Upper lobe of right lung (tissue), 1 donor: Measurements from ENCODE around the gene AXDND1. TPM values are rescaled to one million over a fixed set of nuclear protein-coding genes. Genes with fewer than 3 reads are reported as not detected.
"Not testable (repeated sequence)": the region's sequence is repeated elsewhere in the genome, so short reads cannot be mapped to it uniquely, and the experiment has no call there.

Experiments
- ATAC-seq: fragments of 200-7000 bp; cut with Tn5 transposase; one replicate; pipeline ENCODE4 v1.9.1; 2020; ENCODE audit warnings: mild to moderate bottlenecking, moderate library complexity
- DNase-seq: peaks from one replicate; pipeline ENCODE4 v3.0.0-alpha.2; 2020
- H3K27ac ChIP-seq: fragments of 200-600 bp; one replicate; pipeline ENCODE4 v1.8.0; 2022
- H3K27me3 ChIP-seq: fragments of 200-600 bp; one replicate; pipeline ENCODE4 v1.8.0; 2022; ENCODE audit warnings: mild to moderate bottlenecking
- H3K36me3 ChIP-seq: fragments of 200-600 bp; one replicate; pipeline ENCODE4 v1.8.0; 2022
- H3K4me1 ChIP-seq: fragments of 200-600 bp; one replicate; pipeline ENCODE4 v1.8.0; 2022
- H3K4me3 ChIP-seq: fragments of 200-600 bp; one replicate; pipeline ENCODE4 v1.8.0; 2022; ENCODE audit warnings: mild to moderate bottlenecking
- H3K9me3 ChIP-seq: fragments of 200-600 bp; one replicate; pipeline ENCODE4 v1.8.0; 2022
- intact Hi-C: fragments of 100-400 bp; cut with DNase I; formaldehyde crosslinking; loops from one replicate; pipeline ENCODE4 v1.11.0; 2022
- total RNA-seq: library from RNA; stranded (reverse); fragmentation: NEBNext Ultra II Directional; extraction: Animal tissue kit (Norgen Biotek cat#: 25700); gene quantifications from one replicate; pipeline ENCODE4 v1.2.1, GENCODE V29; 2021
- TF ChIP-seq, protein P1 (sequence below): fragments of 200-600 bp; IDR thresholded peaks from one replicate; pipeline ENCODE4 v1.8.0; 2022; ENCODE audit warnings: antibody characterized with exemption
- donor health status: DM: no; HTN: yes; CAD: no; lungs with severe emphysema.

The AXDND1 gene
- total RNA-seq, 1 donor from 2014 or later = not detected

DNA sequence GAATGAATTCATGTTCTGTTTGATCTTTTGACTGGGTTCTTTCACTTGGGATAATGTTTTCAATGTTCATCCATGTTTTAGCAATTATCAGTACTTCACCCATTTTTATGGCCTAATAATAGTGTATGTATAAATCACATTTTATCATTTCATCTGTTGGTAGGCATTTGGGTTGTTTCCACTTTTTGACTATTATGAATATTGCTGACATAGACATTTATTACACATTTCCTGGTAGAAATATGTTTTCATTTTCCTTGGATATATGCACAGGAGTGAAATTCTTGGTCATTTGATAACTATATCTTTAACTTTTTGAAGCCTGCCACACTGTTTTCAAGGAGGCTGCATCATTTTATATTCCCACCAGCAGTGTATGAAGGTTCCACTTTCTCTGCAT is 79.8 kb downstream of the AXDND1 start:
- Histone ChIP-seq H3K9me3 (no peaks in the 10 kb centered on the region), H3K36me3 (no peaks in the 10 kb centered on the region), H3K27ac (no peak overlapping the region), H3K4me3 (no peak overlapping the region), H3K4me1 (no peaks in the 10 kb centered on the region), H3K27me3 (no peaks in the 10 kb centered on the region)
- TF ChIP-seq, protein P1, sequence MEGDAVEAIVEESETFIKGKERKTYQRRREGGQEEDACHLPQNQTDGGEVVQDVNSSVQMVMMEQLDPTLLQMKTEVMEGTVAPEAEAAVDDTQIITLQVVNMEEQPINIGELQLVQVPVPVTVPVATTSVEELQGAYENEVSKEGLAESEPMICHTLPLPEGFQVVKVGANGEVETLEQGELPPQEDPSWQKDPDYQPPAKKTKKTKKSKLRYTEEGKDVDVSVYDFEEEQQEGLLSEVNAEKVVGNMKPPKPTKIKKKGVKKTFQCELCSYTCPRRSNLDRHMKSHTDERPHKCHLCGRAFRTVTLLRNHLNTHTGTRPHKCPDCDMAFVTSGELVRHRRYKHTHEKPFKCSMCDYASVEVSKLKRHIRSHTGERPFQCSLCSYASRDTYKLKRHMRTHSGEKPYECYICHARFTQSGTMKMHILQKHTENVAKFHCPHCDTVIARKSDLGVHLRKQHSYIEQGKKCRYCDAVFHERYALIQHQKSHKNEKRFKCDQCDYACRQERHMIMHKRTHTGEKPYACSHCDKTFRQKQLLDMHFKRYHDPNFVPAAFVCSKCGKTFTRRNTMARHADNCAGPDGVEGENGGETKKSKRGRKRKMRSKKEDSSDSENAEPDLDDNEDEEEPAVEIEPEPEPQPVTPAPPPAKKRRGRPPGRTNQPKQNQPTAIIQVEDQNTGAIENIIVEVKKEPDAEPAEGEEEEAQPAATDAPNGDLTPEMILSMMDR = no peak
- ATAC-seq = no peak
- no peak for DNase-seq
- intact Hi-C loops = no loop called here

DNA sequence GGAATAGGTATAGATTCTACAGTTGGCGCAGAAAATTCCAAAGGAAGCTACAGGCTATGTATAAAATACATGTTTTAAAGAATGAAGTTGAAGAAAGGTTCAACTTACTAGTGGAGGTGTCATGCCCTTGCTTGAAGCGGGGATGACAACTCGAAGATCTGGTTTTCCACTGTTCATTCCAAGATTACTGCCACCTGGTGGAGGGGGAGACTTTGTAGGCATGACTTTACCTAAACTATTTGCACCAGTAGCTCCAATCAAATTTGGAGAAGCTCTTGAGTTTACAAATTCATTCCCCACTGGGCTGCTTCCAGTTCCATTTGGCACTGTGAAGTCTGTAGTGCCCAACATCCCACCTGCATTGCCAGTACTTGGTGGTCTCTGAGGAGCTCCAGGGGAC is 81.7 kb downstream of the AXDND1 start:
- DNase-seq (no peak), ATAC-seq (no peak)
- Histone ChIP-seq H3K27me3 (no peaks in the 10 kb centered on the region), H3K4me3 (no peak overlapping the region), H3K4me1 (no peaks in the 10 kb centered on the region), H3K36me3 (no peaks in the 10 kb centered on the region), H3K27ac (no peak overlapping the region), H3K9me3 (no peaks in the 10 kb centered on the region)
- TF ChIP-seq, protein P1 = peak; percentile 15
- intact Hi-C loops = no loop called here

DNA sequence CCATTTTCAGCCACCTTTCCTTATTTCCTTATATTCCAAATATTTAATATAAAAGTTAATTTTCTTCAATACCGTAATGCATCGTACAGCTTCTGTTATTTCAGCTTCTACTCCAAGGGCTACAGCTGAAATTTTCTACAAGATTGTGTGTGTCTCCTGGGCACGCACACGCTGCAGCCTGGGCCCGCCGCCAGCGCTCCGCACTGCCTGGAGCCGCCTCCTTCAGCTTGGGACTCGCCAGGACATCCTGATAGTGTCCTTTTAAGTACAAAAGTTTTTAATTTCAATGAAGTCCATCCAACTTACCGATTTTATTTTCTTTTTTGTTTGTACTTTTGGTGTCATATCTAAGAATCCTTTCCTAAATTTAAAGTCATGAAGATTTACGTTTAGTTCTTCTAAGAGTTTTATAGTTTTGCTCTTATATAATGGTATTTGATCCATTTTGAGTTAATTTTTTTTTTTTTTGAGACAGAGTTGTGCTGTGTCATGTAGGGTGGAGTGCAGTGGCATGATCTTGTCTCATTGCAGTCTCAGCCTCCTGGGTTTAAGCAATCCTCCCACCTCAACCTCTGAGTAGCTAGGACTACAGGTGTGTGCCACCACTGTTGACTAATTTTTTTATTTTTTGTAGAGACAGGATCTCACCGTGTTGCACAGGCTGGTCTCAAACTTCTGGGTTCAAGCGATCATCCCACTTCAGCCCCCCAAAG is 82.8 kb downstream of the AXDND1 start:
- ATAC-seq (no peak), DNase-seq (no peak)
- no peak overlapping the region for H3K4me3 ChIP-seq
- H3K9me3 ChIP-seq = no peaks in the 10 kb centered on the region
- no peaks in the 10 kb centered on the region for H3K36me3 ChIP-seq
- H3K4me1 ChIP-seq = no peaks in the 10 kb centered on the region
- intact Hi-C loops = no loop called here
- TF ChIP-seq, protein P1 = no peak
- no peak overlapping the region for H3K27ac ChIP-seq
- no peaks in the 10 kb centered on the region for H3K27me3 ChIP-seq

DNA sequence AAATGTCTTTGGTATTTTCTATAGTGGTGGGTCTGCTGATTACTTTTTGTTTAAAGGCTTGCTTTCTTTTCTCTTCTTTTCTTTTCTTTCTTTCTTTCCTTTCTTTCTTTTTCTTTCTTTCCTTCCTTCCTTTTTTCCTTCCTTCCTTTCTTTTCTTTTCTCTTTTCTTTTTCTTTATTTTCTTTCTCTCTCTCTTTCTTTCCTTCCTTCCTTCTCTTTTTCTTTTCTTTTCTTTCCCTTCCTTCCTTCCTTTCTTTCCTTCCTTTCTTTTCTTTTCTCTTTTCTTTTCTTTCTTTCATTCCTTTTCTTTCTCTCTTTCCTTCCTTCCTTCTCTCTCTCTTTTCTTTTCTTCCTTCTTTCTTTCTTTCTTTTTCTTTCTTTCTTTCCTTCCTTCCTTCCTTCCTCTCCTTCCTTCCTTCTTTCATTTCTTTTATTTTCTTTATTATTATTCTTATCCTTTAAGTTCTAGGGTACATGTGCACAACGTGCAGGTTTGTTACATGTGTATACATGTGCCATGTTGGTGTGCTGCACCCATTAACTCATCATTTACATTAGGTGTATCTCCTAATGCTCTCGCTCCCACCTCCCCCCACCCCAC is 93.9 kb downstream of the AXDND1 start:
- ATAC-seq, intact Hi-C loops, H3K4me3 ChIP-seq: not testable (repeated sequence)

DNA sequence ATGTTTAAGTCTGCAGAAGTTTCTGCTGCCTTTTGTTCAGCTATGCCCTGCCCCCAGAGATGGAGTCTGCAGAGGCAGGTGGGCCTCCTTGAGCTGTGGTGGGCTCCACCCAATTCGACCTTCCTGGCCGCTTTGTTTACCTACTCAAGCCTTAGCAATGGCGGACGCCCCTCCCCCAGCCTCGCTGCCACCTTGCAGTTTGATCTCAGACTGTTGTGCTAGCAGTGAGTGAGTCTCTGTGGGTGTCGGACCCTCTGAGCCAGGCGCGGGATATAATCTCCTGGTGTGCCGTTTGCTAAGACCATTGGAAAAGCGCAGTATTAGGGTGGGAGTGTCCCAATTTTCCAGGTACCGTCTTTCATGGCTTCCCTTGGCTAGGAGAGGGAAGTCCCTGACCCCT is 99.9 kb downstream of the AXDND1 start:
- intact Hi-C loops, DNase-seq, H3K9me3 ChIP-seq, H3K27me3 ChIP-seq, H3K4me1 ChIP-seq, ATAC-seq, H3K27ac ChIP-seq, H3K4me3 ChIP-seq, H3K36me3 ChIP-seq: not testable (repeated sequence)

More for the DNA sequence above, 93.9 kb downstream of the AXDND1 start:
- DNase-seq, H3K4me1 ChIP-seq, H3K9me3 ChIP-seq, H3K36me3 ChIP-seq, H3K27ac ChIP-seq, H3K27me3 ChIP-seq: not testable (repeated sequence)

DNA sequence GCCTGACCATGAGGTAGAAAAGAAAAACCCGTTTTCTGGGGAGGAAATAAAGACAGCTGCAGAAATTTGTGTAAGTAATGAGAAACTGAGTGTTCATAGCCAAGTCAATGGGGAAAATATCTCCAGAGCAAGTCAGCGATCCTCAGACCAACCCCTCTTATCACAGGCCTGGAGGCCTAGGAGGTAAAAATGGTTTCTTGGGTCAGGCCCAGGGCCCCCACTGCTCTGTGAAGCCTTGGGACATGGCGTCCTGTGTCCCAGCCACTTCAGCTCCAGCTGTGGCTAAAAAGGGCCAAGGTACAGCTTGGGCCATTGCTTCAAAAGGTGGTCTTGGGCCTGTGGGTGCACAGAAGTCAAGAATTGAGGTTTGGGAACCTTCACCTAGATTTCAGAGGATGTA is 108.9 kb downstream of the AXDND1 start:
- TF ChIP-seq, protein P1 = no peak
- ATAC-seq = no peak
- intact Hi-C loops = no loop called here
- DNase-seq = no peak
- Histone ChIP-seq H3K36me3 (no peaks in the 10 kb centered on the region), H3K27ac (no peak overlapping the region), H3K4me3 (no peak overlapping the region), H3K27me3 (no peaks in the 10 kb centered on the region), H3K4me1 (no peaks in the 10 kb centered on the region), H3K9me3 (peaks cover 15% of the 10 kb centered on the region)
